Measurements from ENCODE around the gene PRKAR1B.

DNA sequence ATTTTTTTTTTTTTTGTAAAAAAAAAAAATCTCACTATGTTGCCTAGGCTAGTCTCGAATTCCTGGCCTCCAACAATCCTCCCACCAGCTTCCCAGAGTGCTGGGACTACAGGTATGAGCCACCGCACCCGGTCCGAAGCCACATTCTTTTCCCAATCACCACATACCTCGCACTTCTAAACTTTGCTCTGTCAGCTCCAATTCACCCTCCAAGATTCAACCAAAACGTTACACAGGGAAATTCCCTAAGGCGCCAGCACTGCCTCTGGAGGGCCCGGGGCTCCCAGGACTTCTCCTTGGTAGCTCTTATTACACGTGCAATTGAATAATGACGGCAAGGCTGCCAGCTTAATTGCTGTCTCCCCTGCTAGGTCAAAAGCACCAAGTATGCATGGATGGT lies 10.9 kb downstream of the PRKAR1B start:
- TF ChIP-seq EP300 (IDR thresholded peaks at IDR 0.05) (no peak), POLR2AphosphoS5 (IDR thresholded peaks at IDR 0.05) (no peak)
- TF ChIP-seq, protein P1, sequence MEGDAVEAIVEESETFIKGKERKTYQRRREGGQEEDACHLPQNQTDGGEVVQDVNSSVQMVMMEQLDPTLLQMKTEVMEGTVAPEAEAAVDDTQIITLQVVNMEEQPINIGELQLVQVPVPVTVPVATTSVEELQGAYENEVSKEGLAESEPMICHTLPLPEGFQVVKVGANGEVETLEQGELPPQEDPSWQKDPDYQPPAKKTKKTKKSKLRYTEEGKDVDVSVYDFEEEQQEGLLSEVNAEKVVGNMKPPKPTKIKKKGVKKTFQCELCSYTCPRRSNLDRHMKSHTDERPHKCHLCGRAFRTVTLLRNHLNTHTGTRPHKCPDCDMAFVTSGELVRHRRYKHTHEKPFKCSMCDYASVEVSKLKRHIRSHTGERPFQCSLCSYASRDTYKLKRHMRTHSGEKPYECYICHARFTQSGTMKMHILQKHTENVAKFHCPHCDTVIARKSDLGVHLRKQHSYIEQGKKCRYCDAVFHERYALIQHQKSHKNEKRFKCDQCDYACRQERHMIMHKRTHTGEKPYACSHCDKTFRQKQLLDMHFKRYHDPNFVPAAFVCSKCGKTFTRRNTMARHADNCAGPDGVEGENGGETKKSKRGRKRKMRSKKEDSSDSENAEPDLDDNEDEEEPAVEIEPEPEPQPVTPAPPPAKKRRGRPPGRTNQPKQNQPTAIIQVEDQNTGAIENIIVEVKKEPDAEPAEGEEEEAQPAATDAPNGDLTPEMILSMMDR (IDR thresholded peaks at IDR 0.05): no peak
